NCI-H1105 treated with DMSO at 0.1 percent for 48 hours (cell line): Measurements from ENCODE around the gene IL1RAPL2.
"Not testable (repeated sequence)": the region's sequence is repeated elsewhere in the genome, so short reads cannot be mapped to it uniquely, and the experiment has no call there.

ENCODE experiments used
- DNase-seq: peaks from one replicate; lab custom pipeline; 2025; lab: John Stamatoyannopoulos, UW

IL1RAPL2 gene

GRCh38 chrX:104565791-104566680 is at the start of gene IL1RAPL2:
TSS of gene IL1RAPL2 (plus strand) at chrX:104566199.
- peak; percentile 58 for DNase-seq

DNA sequence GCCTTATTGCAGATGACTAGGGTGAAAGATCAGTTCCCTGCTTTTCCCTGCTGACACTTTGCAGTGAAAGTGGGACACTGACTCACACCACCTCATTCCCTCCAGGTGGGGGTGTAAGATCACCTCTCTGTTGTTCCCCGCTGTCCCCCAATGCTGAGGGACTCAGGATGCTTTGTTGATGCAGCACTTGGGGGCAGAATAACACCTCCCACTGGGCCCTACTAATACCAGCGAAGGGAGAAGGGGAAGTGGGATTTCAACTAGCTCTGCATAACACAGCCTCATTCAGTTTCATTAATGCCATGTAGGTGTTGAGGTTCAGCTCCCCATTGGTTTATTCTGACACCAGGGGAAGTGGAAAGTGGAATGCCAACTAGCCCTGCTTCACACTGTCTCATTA is 43.6 kb upstream of the IL1RAPL2 start:
- DNase-seq, result no peak

- DNase-seq, result no peak
Observed at GRCh38 chrX:104523858-104524257, 42.1 kb upstream of the IL1RAPL2 start.

DNA sequence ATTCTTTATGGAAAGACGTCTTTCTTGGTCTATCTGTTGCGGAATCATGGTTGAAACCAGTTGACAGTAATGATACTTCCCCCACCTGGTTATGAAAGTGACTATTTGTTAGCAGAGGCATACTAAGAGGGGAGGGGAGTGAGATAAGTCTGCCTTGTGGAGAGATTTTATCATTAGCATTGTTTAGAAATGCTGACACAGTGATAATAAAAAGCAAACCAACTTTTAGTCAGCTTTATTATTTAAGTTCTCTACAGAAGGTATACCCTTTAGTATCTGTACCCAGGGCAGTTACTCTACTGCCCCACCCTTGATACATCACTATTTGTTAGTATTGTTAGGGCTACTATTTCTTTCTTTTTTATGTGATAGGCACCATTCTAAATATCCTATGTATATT is 26.9 kb upstream of the IL1RAPL2 start:
- no peak for DNase-seq

- DNase-seq, result not testable (repeated sequence)
Observed at GRCh38 chrX:104542447-104542846, 23.6 kb upstream of the IL1RAPL2 start.

DNA sequence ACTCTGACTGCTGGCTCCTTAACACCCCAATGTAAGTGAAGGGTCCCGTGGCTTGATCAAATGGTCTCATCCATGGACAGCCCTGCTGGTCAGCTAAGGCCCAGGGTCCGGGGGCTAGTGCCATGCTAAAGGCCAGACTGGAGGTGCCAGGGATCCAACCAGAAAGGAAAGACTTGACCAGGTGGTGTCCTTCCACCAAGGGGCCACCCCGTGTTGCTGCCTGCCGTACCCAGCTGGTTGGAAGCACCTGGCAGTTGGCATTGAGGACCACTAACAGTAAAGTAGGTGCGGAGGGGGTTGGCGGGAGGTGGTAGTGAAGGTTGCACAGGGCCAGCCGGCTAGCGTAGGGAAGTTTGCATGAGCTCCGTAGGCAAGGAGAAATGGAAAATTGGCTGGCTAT is 1.7 kb upstream of the IL1RAPL2 start:
- no peak for DNase-seq

GRCh38 chrX:104564921-104565703 is 887 bp upstream of the IL1RAPL2 start:
- DNase-seq, result no peak

DNA sequence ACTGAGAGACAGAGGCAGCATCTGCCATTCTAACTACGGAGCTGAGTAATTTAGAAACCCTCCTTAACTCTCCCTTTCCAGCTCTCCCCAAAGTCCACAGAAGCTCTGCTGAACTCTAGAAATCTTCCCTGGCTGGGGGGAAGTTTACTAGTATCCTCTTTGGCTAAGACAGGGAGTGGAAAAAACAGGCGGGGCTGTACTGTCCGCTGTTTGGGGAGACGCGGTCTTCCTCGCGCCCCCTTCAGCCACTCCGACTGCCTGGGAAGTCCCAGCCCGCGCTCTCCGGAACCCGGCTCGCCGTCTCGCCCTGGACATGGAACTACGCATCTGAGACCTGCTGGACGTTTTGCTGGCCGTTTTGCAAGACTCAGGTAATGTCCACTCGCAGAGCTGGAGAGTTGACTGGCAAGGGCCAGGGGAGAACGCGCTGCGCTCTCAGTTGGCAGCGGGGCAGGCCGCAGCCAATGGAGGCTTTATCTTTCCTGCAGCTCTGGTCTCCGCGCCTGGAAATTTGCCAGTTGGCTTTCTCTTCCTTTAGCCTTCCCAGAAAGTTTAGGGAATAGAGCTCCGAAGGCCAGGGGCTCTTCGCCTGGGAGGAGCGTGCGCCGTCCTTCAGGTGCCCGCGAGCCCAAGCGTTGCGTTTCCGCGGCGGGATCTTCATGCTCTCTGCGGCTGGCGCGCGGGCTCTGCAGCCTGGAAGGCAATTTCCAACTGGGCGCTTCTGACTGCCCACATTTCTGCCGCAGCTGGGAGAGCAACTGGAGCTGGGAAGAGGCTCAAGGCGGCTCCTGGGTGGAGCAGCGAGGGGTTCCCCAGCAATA is 892 bp downstream of the IL1RAPL2 start:
- DNase-seq, result peak; percentile 46

- no peak for DNase-seq
Observed at GRCh38 chrX:104567506-104567905, 1.5 kb downstream of the IL1RAPL2 start.

- DNase-seq, result peak; percentile 23
Observed at GRCh38 chrX:104568304-104568915, 2.4 kb downstream of the IL1RAPL2 start.

DNA sequence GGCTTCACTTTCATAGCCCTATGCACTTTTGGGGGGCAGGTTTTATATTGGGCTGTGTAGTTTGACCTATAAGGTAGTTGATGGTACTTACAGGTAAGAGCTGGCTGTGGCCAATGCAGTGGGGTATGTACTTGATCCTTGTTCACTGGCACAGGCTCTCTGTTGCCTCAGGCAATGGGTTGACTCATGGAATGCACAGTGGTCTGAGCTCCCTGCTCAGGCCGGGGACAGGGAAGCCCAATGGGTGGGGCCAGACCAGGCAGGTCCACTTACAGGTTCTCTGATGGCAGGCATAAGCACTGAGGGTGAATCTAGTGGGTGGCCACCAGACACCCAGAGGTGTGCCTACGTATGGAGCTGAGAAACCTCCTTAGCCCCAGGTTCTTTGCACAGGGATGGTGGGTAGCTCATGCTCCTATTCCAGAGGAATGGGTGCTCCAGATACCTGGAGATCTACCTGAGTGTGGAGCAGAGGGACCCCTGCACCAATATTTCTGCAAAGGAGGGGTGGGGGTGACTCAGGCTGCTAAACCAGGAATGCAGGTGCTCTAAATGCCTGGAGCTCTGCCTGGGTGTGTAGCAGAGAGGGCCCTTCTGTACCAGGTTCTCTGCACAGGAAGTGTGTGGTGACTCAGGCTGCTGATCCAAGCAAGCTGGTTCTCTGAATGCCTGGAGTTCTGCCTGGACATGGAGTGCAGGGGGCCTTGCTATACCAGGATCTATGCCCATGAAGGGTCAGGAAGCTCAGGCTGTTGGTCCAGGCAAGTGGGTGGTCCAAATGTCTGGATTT is 52.3 kb downstream of the IL1RAPL2 start:
- no peak for DNase-seq

DNA sequence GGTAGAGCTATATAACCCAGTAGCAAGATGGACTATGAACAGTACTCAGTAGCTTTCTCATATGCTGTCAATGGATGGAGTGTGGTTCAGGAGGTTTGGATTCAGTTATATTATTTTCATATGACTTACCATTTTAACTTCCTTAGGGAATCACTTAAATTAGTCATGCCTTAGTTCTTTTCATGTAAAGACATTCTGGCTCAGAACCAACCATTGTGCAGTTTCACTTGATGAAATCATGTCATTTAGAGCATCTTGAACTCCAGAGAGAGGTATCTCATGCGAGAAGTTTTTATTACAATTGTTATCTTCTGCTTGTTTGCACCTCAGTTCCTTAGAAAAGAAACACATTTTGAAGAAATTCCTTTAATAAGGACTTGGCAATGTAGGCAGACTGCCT is 55.8 kb downstream of the IL1RAPL2 start:
- no peak for DNase-seq

DNA sequence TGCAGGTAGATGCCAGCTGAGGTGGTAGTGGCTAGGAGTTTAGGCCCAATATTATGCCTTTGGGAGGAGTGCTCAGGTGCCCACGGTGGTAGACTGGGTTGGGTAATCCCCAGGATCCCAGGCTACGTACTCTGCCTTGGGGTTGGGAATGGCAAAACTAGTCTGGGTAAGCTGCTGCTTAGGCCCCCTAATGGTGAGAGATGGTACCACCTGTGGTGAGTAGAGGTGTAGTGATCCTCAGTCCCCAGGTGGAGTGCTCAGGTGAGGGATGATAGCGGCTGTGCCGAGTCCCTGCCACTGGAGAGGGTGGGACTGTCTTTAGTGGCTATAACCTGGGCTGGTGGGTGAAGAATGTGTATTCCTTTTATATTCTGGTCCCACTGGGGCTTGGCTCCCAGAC is 75.2 kb downstream of the IL1RAPL2 start:
- no peak for DNase-seq

GRCh38 chrX:104647084-104647483 is 81.1 kb downstream of the IL1RAPL2 start:
- no peak for DNase-seq

- peak; percentile 5 for DNase-seq
Observed at GRCh38 chrX:104659005-104659744, 93.2 kb downstream of the IL1RAPL2 start.

- DNase-seq, result no peak
Observed at GRCh38 chrX:104660092-104660491, 94.1 kb downstream of the IL1RAPL2 start.

GRCh38 chrX:104662694-104663093 is 96.7 kb downstream of the IL1RAPL2 start:
- no peak for DNase-seq

DNA sequence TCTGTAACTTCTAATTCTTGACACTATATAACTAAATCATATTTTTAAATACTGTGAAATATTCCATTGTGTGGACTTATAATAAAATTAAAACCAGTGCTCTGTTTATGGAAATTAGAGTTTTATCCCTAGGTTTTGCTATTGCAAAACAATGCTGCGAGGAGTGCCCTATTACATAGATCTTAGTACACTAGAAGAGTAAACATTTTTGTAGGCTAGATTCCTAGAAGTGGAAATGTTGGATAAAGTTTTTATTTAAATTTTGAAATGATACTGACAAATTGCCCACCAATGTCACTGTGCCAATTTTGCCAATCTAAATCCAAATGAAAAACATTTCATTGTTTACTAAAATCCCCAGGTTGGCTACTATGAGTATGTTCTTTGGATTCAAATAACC is 99.7 kb downstream of the IL1RAPL2 start:
- DNase-seq, result no peak

- DNase-seq, result peak; percentile 18
Observed at GRCh38 chrX:104668550-104668949, 102.6 kb downstream of the IL1RAPL2 start.

DNA sequence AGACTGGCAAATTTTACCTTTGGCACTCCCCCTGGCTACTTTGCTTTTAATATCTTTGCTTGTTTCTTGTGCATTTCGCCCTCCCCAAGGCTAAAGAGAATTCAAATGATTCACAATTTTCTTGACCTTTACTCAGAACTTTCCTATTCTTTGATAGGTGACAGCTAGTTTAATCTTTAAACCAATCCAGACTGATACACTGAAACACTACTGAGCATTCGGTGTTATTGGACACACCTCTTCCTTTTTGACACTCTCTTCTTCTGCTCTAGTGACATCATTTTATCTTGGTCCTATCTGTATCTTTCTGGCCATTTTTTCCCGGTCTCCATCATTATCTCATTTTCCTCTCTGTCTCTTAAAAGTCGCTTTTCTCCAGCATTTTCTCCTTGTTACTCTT is 103.1 kb downstream of the IL1RAPL2 start:
- DNase-seq, result no peak
